Keratinocyte (primary cell): ENCODE data around the gene CPA5.

ENCODE experiments used
- EZH2 ChIP-seq: IDR thresholded peaks from one replicate; pipeline ENCODE4 v1.6.1; 2012; ENCODE audit warnings: inconsistent platforms, mild to moderate bottlenecking, low read length, moderate library complexity
- TF ChIP-seq, protein P1 (sequence below), 3 experiments: IDR thresholded peaks in 1 of 3; conservative IDR thresholded peaks in 1 of 3; optimal IDR thresholded peaks in 1 of 3; 2 replicates in 2 of 3; 3 replicates in 1 of 3; pipeline versions ENCODE3 to v1.5.1; 2011; ENCODE audit warnings: low read length in 3 of 3, mild to moderate bottlenecking in 3 of 3, moderate library complexity in 2 of 3, control low read depth in 1 of 3, inconsistent platforms in 1 of 3; ENCODE audit not compliant: insufficient read depth in 2 of 3; ENCODE audit errors: extremely low read depth in 1 of 3

- no peak for TF ChIP-seq EZH2
- TF ChIP-seq, protein P1, sequence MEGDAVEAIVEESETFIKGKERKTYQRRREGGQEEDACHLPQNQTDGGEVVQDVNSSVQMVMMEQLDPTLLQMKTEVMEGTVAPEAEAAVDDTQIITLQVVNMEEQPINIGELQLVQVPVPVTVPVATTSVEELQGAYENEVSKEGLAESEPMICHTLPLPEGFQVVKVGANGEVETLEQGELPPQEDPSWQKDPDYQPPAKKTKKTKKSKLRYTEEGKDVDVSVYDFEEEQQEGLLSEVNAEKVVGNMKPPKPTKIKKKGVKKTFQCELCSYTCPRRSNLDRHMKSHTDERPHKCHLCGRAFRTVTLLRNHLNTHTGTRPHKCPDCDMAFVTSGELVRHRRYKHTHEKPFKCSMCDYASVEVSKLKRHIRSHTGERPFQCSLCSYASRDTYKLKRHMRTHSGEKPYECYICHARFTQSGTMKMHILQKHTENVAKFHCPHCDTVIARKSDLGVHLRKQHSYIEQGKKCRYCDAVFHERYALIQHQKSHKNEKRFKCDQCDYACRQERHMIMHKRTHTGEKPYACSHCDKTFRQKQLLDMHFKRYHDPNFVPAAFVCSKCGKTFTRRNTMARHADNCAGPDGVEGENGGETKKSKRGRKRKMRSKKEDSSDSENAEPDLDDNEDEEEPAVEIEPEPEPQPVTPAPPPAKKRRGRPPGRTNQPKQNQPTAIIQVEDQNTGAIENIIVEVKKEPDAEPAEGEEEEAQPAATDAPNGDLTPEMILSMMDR (optimal IDR thresholded peaks at IDR 0.05 in 1 of 3, IDR thresholded peaks at IDR 0.05 in 1 of 3, conservative IDR thresholded peaks at IDR 0.05 in 1 of 3; ENCODE audit: extremely low read depth in 1 of 3, insufficient read depth in 2 of 3, low read length in 3 of 3) = no peak
These were observed 2.3 kb downstream of the CPA5 start for GRCh38 chr7:130346941-130347340.
